H1 (cell line): ENCODE measurements around the gene HTR4. TPM values are rescaled to one million over a fixed set of nuclear protein-coding genes. Genes with fewer than 3 reads are reported as not detected.

Experiments
- CTCF ChIA-PET: fragments of 300-600 bp; sonication (Branson Sonifier 250); formaldehyde crosslinking; loops from one replicate; lab custom pipeline; 2021; ENCODE audit not compliant: partially characterized antibody; lab: Charles Lee
- POLR2A ChIA-PET: fragments of 300-600 bp; sonication (Branson Sonifier 250); formaldehyde crosslinking; loops from one replicate; lab custom pipeline; 2021; ENCODE audit warnings: inconsistent platforms; ENCODE audit not compliant: partially characterized antibody; lab: Charles Lee
- DNase-seq, 2 experiments: peaks; one replicate each; pipeline versions ENCODE4 v3.0.0 to v3.0.0-alpha.2; 2010 to 2022; ENCODE audit warnings: low spot score in 2 of 2, low read depth in 1 of 2, mixed read lengths in 1 of 2
- FAIRE-seq: peaks from 2 replicates; lab custom pipeline; 2011; peaks lifted over from hg19 to GRCh38; lab: Jason Lieb, UNC
- H2AFZ ChIP-seq: 2 replicates; pipeline ENCODE4 v1.8.1; 2012; ENCODE audit warnings: low read length, inconsistent platforms
- H2AK5ac ChIP-seq: 2 replicates; pipeline ENCODE4 v1.6.1; 2013; ENCODE audit warnings: low read depth, low read length
- H2BK120ac ChIP-seq: replicated peaks from 2 replicates; pipeline ENCODE3; 2013; ENCODE audit warnings: low read depth, low read length, inconsistent platforms
- H2BK12ac ChIP-seq: 2 replicates; pipeline ENCODE4 v1.6.1; 2013; ENCODE audit warnings: low read depth, low read length
- H2BK15ac ChIP-seq: 2 replicates; pipeline ENCODE4 v1.6.1; 2013; ENCODE audit warnings: low read length
- H2BK20ac ChIP-seq: 2 replicates; pipeline ENCODE4 v1.6.1; 2013; ENCODE audit warnings: low read length
- H2BK5ac ChIP-seq: 2 replicates; pipeline ENCODE4 v1.6.1; 2013; ENCODE audit warnings: low read depth, low read length
- H3K14ac ChIP-seq: 2 replicates; pipeline ENCODE4 v1.6.1; 2013; ENCODE audit warnings: inconsistent platforms; ENCODE audit not compliant: insufficient read length
- H3K18ac ChIP-seq: 2 replicates; pipeline ENCODE4 v1.6.1; 2013; ENCODE audit warnings: low read length; ENCODE audit errors: extremely low read depth
- H3K23ac ChIP-seq: 2 replicates; pipeline ENCODE4 v1.6.1; 2013; ENCODE audit warnings: inconsistent platforms; ENCODE audit not compliant: insufficient read length
- H3K23me2 ChIP-seq: 2 replicates; pipeline ENCODE4 v1.6.1; 2013; ENCODE audit warnings: low read depth, low read length
- H3K27ac ChIP-seq: 2 replicates; pipeline ENCODE4 v1.6.1; 2011; ENCODE audit warnings: low read depth, low read length, inconsistent platforms
- H3K27me3 ChIP-seq, 4 experiments: replicated peaks in 1 of 4; 1 replicate in 1 of 4; 2 replicates in 3 of 4; pipeline versions ENCODE4 v1.6.1 to v1.8.1; 2011 to 2013; ENCODE audit warnings: low read length in 3 of 4, mild to moderate bottlenecking in 3 of 4, inconsistent platforms in 2 of 4, mixed read lengths in 2 of 4, moderate library complexity in 1 of 4; ENCODE audit not compliant: control insufficient read depth in 3 of 4, insufficient read depth in 3 of 4; ENCODE audit errors: extremely low read depth in 1 of 4
- H3K36me3 ChIP-seq, 4 experiments: 2 replicates each; pipeline versions ENCODE4 v1.6.1 to v1.8.1; 2011 to 2013; ENCODE audit warnings: mild to moderate bottlenecking in 4 of 4, low read length in 3 of 4, moderate library complexity in 2 of 4, control low read depth in 1 of 4, inconsistent platforms in 1 of 4; ENCODE audit not compliant: insufficient read depth in 4 of 4, control insufficient read depth in 2 of 4
- H3K4ac ChIP-seq: replicated peaks from 2 replicates; pipeline ENCODE3; 2013; ENCODE audit warnings: low read length, low read depth, mixed read lengths, inconsistent platforms; ENCODE audit not compliant: insufficient read length
- H3K4me1 ChIP-seq, 4 experiments: replicated peaks in 1 of 4; 1 replicate in 1 of 4; 2 replicates in 3 of 4; pipeline versions ENCODE4 v1.6.1 to v1.8.1; 2011 to 2013; ENCODE audit warnings: low read length in 3 of 4, inconsistent platforms in 2 of 4, mixed read lengths in 1 of 4; ENCODE audit not compliant: insufficient read depth in 4 of 4, control insufficient read depth in 3 of 4
- H3K4me2 ChIP-seq, 2 experiments: 2 replicates each; pipeline versions ENCODE4 v1.6.1 to v1.8.1; 2011 to 2013; ENCODE audit warnings: low read depth in 2 of 2, low read length in 2 of 2, control low read depth in 1 of 2, inconsistent platforms in 1 of 2, mild to moderate bottlenecking in 1 of 2; ENCODE audit not compliant: insufficient read depth in 1 of 2
- H3K4me3 ChIP-seq, 4 experiments: fragments of 200-600, 300-600 bp in 1 of 4; sonication (generic), shearing (Covaris generic), sonication (Bioruptor Twin) in 1 of 4; 2 replicates each; pipeline versions ENCODE4 v1.5.1 to v1.8.1; 2011 to 2016; ENCODE audit warnings: low read length in 4 of 4, low read depth in 3 of 4, control low read depth in 2 of 4, inconsistent platforms in 2 of 4, mild to moderate bottlenecking in 2 of 4, mixed read lengths in 1 of 4, moderate library complexity in 1 of 4; ENCODE audit not compliant: insufficient read depth in 2 of 4; ENCODE audit errors: extremely low read depth in 1 of 4
- H3K56ac ChIP-seq: replicated peaks from 2 replicates; pipeline ENCODE3; 2013; ENCODE audit warnings: low read depth, mild to moderate bottlenecking, mixed read lengths, low read length, inconsistent platforms; ENCODE audit not compliant: insufficient read length
- H3K79me1 ChIP-seq: 2 replicates; pipeline ENCODE4 v1.6.1; 2013; ENCODE audit warnings: low read depth, low read length, control low read depth
- H3K79me2 ChIP-seq, 2 experiments: 2 replicates each; pipeline versions ENCODE4 v1.6.1 to v1.8.1; 2012 to 2013; ENCODE audit warnings: low read length in 2 of 2, mild to moderate bottlenecking in 2 of 2, inconsistent platforms in 1 of 2; ENCODE audit not compliant: insufficient read depth in 2 of 2, control insufficient read depth in 1 of 2
- H3K9ac ChIP-seq, 4 experiments: replicated peaks in 1 of 4; 1 replicate in 1 of 4; 2 replicates in 3 of 4; pipeline versions ENCODE4 v1.6.1 to v1.8.1; 2011 to 2013; ENCODE audit warnings: low read depth in 3 of 4, low read length in 3 of 4, control low read depth in 2 of 4, mild to moderate bottlenecking in 2 of 4, moderate library complexity in 2 of 4, inconsistent platforms in 1 of 4; ENCODE audit errors: extremely low read depth in 1 of 4
- H3K9me3 ChIP-seq, 2 experiments: 2 replicates each; pipeline versions ENCODE4 v1.6.1 to v1.8.1; 2012 to 2013; ENCODE audit warnings: mild to moderate bottlenecking in 2 of 2, moderate library complexity in 2 of 2, control low read depth in 1 of 2, inconsistent platforms in 1 of 2, low read depth in 1 of 2, low read length in 1 of 2, mixed read lengths in 1 of 2; ENCODE audit not compliant: insufficient read depth in 2 of 2
- H4K20me1 ChIP-seq, 2 experiments: replicated peaks in 1 of 2; 2 replicates each; pipeline versions ENCODE3 to v1.8.1; 2011 to 2013; ENCODE audit warnings: inconsistent platforms in 2 of 2, low read length in 2 of 2, mild to moderate bottlenecking in 1 of 2; ENCODE audit not compliant: insufficient read depth in 2 of 2, control insufficient read depth in 1 of 2
- H4K5ac ChIP-seq: 2 replicates; pipeline ENCODE4 v1.6.1; 2013; ENCODE audit warnings: low read length, low read depth, mixed read lengths, inconsistent platforms; ENCODE audit not compliant: insufficient read length
- H4K8ac ChIP-seq: 2 replicates; pipeline ENCODE4 v1.8.0; 2013; ENCODE audit warnings: mild to moderate bottlenecking, moderate library complexity, low read length, inconsistent platforms; ENCODE audit not compliant: insufficient read depth; ENCODE audit errors: extremely low read depth
- H4K91ac ChIP-seq: replicated peaks from 2 replicates; pipeline ENCODE3; 2013; ENCODE audit warnings: low read length, mixed read lengths, inconsistent platforms; ENCODE audit not compliant: insufficient read length
- CBX8 ChIP-seq: fragments of 300-800, 300-1000 bp; sonication (generic); IDR thresholded peaks from 2 replicates; pipeline ENCODE4 v1.7.1; 2016; ENCODE audit warnings: low read depth, low read length, borderline replicate concordance
- CHD1 ChIP-seq: IDR thresholded peaks from 2 replicates; pipeline ENCODE4 v1.6.1; 2012; ENCODE audit warnings: low read depth, low read length, improper control_type of control experiment
- EZH2 ChIP-seq: fragments of 200-600 bp; sonication (generic); IDR thresholded peaks from 2 replicates; pipeline ENCODE4 v1.7.1; 2012; ENCODE audit warnings: low read depth, mild to moderate bottlenecking, moderate library complexity, low read length, inconsistent platforms; ENCODE audit not compliant: severe bottlenecking
- GABPA ChIP-seq: IDR thresholded peaks from 2 replicates; pipeline ENCODE4 v1.6.1; 2011; ENCODE audit warnings: mild to moderate bottlenecking, low read length, moderate library complexity, borderline replicate concordance; ENCODE audit not compliant: insufficient read depth
- GTF2F1 ChIP-seq: IDR thresholded peaks from 2 replicates; pipeline ENCODE4 v1.6.1; 2012; ENCODE audit warnings: low read depth, low read length, improper control_type of control experiment, borderline replicate concordance
- KDM4A ChIP-seq: IDR thresholded peaks from one replicate; pipeline ENCODE4 v1.7.1; 2012; ENCODE audit warnings: low read depth, mild to moderate bottlenecking, moderate library complexity, low read length, inconsistent platforms; ENCODE audit not compliant: severe bottlenecking
- NANOG ChIP-seq: IDR thresholded peaks from 2 replicates; pipeline ENCODE4 v1.6.1; 2011; ENCODE audit warnings: low read length, low read depth, mild to moderate bottlenecking, inconsistent platforms; ENCODE audit not compliant: insufficient read depth, poor library complexity, severe bottlenecking
- RNF2 ChIP-seq: fragments of 200-900, 300-1000 bp; sonication (generic); IDR thresholded peaks from 2 replicates; pipeline ENCODE4 v1.7.1; 2016; ENCODE audit warnings: borderline replicate concordance, low read depth, mild to moderate bottlenecking, antibody characterized with exemption, low read length; ENCODE audit not compliant: poor library complexity, severe bottlenecking; ENCODE audit errors: missing control alignments
- SAP30 ChIP-seq: fragments of 300-600 bp; sonication (generic); IDR thresholded peaks from 2 replicates; pipeline ENCODE4 v1.7.1; 2012; ENCODE audit warnings: low read length, moderate library complexity, mild to moderate bottlenecking, inconsistent platforms; ENCODE audit not compliant: insufficient read depth, insufficient replicate concordance
- SIN3A ChIP-seq, 2 experiments: IDR thresholded peaks in 1 of 2; conservative IDR thresholded peaks in 1 of 2; 2 replicates each; pipeline ENCODE4 v1.6.1; 2011 to 2012; ENCODE audit warnings: low read length in 2 of 2, improper control_type of control experiment in 1 of 2, low read depth in 1 of 2, mild to moderate bottlenecking in 1 of 2
- SP1 ChIP-seq: IDR thresholded peaks from 2 replicates; pipeline ENCODE4 v1.6.1; 2011; ENCODE audit warnings: low read depth, low read length
- SP4 ChIP-seq: IDR thresholded peaks from 2 replicates; pipeline ENCODE4 v1.6.1; 2012; ENCODE audit warnings: low read length, inconsistent platforms
- TEAD4 ChIP-seq: IDR thresholded peaks from 2 replicates; pipeline ENCODE4 v1.6.1; 2012; ENCODE audit warnings: low read depth, low read length, inconsistent platforms, mixed read lengths
- YY1 ChIP-seq: IDR thresholded peaks from 2 replicates; pipeline ENCODE4 v1.6.1; 2011; ENCODE audit warnings: low read depth, mild to moderate bottlenecking, low read length
- WGBS, 2 experiments: shearing (Covaris generic) in 1 of 2; methylation state at CpG; one replicate each; pipeline versions ENCODE4 v1.1.6 to v1.1.7; 2013 to 2015; ENCODE audit warnings: low lambda C conversion rate in 2 of 2, mixed read lengths in 2 of 2, inconsistent platforms in 1 of 2, low coverage in 1 of 2, missing lambda C conversion rate in 1 of 2; ENCODE audit not compliant: insufficient replicate concordance in 2 of 2, insufficient coverage in 1 of 2, insufficient read length in 1 of 2; ENCODE audit errors: extremely low coverage in 1 of 2, missing lambda C conversion rate in 1 of 2; 5-methylcytosine and 5-hydroxymethylcytosine counted together
- polyA plus RNA-seq, 7 experiments: library from polyadenylated mRNA; depleted of rRNA in 3 of 7; stranded (reverse) in 5 of 7; unstranded in 2 of 7; fragments of >200 nt in 5 of 7; fragments of 200-250 nt in 2 of 7; gene quantifications; 1 replicate in 5 of 7; 2 replicates in 1 of 7; 4 replicates in 1 of 7; pipeline versions ENCODE4 v1.2.1 to v1.2.3, GENCODE V29; 2011 to 2013; ENCODE audit warnings: missing spikeins in 2 of 7, mixed read lengths in 2 of 7
- total RNA-seq: library from RNA; stranded (reverse); fragmentation: NEBNext Ultra II Directional; extraction: Animal tissue kit (Norgen Biotek cat#: 25700); gene quantifications from 2 replicates; pipeline ENCODE4 v1.2.1, GENCODE V29; 2021

Gene HTR4
- total and polyA plus RNA-seq, 2 of the 8 experiments (the other 6 are each of a cell fraction or from before 2014, with no cell fraction given) = not detected

- no peaks in the 10 kb centered on the region for H3K27me3 ChIP-seq
- no peak overlapping the region for H4K5ac ChIP-seq
- no peak overlapping the region for H2BK12ac ChIP-seq
- no peak overlapping the region for H2AK5ac ChIP-seq
- no peak overlapping the region for H3K56ac ChIP-seq
- no peaks in the 10 kb centered on the region for H4K20me1 ChIP-seq
- H3K4ac ChIP-seq = no peak overlapping the region
- no peak overlapping the region for H4K8ac ChIP-seq
- H3K23ac ChIP-seq = no peak overlapping the region
- H3K18ac ChIP-seq = no peak overlapping the region
- ChIA-PET CTCF (interaction anchor here (0.7 kb wide), 1 partner anchor 488 kb away, joined by 3 read pairs; no protein-coding TSS in a partner anchor), POLR2A (no interaction called here)
- no peak overlapping the region for H3K27ac ChIP-seq
- H2BK15ac ChIP-seq = no peak overlapping the region
- H3K4me1 ChIP-seq = no peaks in the 10 kb centered on the region
- H2AFZ ChIP-seq = no peak overlapping the region
- H3K36me3 ChIP-seq = no peaks in the 10 kb centered on the region
- no peak for DNase-seq
- H3K4me2 ChIP-seq = no peak overlapping the region
- H3K9ac ChIP-seq = no peak overlapping the region
- 68% methylated on average over 5 of the region's 5 CpGs; no CpG with 5 or more reads in 1 of the 2 experiments for WGBS, 2 experiments
- no peak for FAIRE-seq
- H3K4me3 ChIP-seq = no peak overlapping the region
- H4K91ac ChIP-seq = no peak overlapping the region
- H3K23me2 ChIP-seq = no peaks in the 10 kb centered on the region
- H2BK5ac ChIP-seq = no peak overlapping the region
- no peak overlapping the region for H2BK120ac ChIP-seq
- no peaks in the 10 kb centered on the region for H3K79me1 ChIP-seq
- H3K14ac ChIP-seq = no peak overlapping the region
- no peak overlapping the region for H2BK20ac ChIP-seq
- H3K79me2 ChIP-seq = no peaks in the 10 kb centered on the region
- no peaks in the 10 kb centered on the region for H3K9me3 ChIP-seq
- no peak for TF ChIP-seq GTF2F1
- TF ChIP-seq EZH2 = no peak
- no peak for TF ChIP-seq CBX8
- no peak for TF ChIP-seq SP1
- no peak for TF ChIP-seq RNF2
- TF ChIP-seq YY1 = no peak
- no peak for TF ChIP-seq SIN3A (conservative IDR thresholded peaks at IDR 0.05 in 1 of 2, IDR thresholded peaks at IDR 0.05 in 1 of 2; ENCODE audit: low read depth in 1 of 2, low read length in 2 of 2)
- TF ChIP-seq SAP30 = no peak
- TF ChIP-seq TEAD4 = no peak
- TF ChIP-seq GABPA = no peak
- TF ChIP-seq CHD1 = no peak
- no peak for TF ChIP-seq SP4
- TF ChIP-seq NANOG = no peak
- TF ChIP-seq KDM4A = no peak
Measured at GRCh38 chr5:148626986-148627385, 27.3 kb downstream of the HTR4 start.
